NK-92 treated with Interleukin-12 subunit alpha and Interleukin-12 subunit beta, amount 100 ng/mL, for 24 hours (cell line): ENCODE data around the gene WNT1.

Source experiments
- DNase-seq: peaks from one replicate; lab custom pipeline; 2025; lab: John Stamatoyannopoulos, UW

Gene WNT1

DNA sequence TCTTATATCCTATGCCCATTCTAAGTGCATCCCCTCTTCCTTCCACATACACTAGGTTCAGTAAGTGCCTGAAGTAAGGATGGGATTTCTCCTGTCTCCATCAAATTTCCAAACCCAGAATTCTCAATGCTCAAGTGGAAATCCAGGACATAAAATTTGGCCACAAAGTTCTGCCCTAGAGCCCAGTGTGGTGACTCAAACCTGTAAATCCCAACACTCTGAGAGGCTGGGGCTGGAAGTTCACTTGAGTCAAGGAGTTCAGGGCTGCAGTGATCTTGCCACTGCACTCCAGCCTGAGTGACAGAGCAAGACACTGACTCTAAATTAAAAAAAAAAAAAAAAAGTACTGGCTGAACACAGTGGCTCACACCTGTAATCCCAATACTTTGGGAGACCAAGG is 16.3 kb upstream of the WNT1 start:
- no peak for DNase-seq

DNA sequence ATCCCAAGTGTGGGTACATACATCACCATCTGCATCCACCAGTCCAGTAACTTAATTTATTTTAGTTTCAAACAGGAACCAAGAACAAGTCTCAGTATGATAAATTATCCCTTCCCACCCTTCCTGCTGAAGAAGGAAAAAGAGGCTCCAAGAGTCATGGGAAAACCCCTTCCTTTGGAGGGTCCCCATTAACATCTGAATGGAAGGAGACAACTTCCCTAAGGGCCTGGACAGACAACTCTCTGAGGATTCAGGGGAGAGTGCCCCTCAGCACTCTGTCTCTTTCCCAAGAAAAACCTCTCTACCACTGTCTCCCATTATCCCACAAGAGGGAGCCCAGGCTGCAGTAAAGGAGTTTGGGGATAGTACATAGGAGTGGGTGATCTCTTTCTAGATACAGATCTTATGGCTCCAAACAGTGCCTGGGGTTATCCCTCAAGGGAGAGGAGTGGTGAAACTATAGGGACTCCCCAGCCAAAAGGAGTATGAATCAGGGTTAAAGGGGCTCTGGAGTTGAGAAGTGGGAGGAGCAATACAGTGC is 12.8 kb upstream of the WNT1 start:
- no peak for DNase-seq

DNA sequence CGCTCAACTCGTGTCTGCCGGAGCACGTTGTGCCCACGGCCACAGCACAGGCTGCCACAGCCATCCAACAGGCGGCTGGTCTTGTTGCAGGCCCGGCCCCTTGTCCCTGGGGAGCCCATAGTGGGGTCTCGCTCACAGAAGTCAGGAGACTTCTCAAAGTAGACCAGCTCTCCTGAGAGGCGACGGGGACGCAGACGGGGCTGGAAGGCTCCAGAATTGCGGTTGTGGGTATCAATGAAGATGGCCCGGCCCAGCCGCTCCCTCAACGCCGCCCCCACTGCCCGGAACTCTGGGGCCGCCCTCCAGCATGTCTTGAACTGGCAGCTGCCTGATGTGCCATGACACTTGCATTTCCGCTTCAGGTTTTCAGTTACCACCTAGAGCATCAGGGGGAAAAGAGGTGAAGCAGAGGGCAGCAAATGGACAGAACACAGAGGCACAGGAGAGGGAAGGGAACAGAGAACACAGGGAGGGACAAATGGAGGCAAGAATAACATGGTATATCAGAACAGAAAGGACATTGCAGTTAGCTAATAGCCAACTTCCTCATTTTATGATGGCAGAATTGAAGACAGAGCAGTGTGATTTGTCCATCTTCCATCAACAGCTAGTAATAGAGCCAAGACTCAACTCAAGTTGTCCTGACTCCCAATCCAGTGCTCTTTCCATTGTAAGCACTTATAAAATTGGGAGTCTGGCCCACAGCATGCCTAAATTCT is 11.8 kb upstream of the WNT1 start:
- DNase-seq = no peak

DNA sequence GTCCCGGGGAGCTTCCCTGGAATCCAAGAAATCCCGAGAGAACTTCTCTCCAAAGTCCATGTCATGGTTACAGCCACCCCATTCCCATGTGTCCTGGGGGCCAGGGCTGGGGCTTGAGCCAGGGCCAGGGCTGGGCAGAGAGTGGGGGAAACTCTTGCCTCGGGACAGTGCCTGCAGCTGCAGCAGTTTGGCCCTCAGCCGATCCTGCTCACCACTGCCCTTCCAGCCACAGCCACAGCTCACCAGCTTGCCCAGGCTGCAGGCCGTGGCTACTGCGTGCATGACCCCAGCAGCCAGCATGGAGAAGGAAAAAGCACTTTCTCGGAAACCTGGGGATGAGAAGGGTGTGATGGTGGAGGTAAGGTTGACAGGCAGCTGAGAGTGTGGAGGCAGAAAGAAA is 10.1 kb upstream of the WNT1 start:
- no peak for DNase-seq

DNA sequence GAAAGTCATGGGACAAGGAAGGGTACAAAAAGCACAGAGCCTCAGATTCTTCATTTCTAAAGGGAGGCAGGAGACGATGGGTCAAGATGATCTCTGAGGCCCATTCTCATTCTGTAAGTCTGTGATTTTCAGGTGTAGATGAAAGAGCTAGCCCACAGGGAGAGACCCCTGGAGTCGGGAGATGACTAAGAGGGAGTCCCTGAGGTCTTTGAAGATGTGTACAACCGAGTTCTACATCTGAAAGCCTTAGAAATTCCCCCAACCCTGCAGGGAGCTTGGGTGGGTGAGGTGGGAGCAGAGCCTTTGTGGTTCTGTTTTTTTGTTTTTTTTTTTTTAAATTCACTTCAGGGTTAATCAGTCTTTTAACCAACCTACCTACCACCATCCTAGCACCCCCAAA is 9.7 kb upstream of the WNT1 start:
- DNase-seq = no peak

GRCh38 chr12:48969160-48969771 is 8.9 kb upstream of the WNT1 start:
- no peak for DNase-seq

DNA sequence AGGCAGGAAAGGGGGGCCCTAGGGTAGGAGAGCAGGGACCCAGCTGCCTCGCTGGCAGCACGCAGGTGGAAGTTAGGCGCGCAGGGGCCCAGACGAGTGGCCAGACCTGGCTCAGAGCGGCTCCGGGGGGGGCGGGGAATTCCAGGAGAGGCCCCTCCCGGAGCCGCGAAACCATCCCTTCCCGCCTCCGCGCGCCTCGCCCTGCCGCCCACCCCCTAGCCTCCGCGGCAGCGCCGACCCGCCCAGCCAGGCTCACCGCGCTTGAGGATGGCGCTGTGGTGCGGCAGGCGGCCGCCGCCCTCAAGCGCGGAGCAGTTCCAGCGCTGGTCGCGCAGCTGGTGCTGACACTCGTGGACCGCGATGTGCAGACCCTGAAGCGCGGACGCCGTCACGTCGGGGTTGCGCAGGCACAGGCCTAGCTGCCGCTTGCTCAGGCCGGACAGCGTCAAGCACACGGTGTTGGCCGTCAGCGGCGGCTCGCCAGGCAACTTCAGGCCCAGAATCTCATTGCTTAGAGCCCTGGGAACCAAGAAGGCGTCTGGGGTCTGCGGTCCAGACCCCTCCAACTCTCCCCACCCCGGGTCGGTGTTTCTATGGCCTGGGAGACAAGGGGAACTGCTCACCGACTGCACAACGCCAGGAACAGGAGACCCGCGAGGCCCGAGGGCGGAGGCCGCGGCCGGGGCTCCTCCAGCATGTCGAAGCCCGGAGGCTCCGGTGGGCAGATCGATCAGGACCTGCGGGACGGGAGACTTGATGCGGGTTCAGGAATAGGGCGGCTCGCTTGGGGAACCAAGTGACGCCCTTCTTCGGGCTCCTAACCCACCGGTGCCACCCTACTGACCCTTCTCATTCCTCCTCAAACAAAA is 8.1 kb upstream of the WNT1 start:
- no peak for DNase-seq

- DNase-seq = no peak
These were observed 7.3 kb upstream of the WNT1 start for GRCh38 chr12:48970702-48971334.

GRCh38 chr12:48972213-48972951 is 5.7 kb upstream of the WNT1 start:
- DNase-seq = peak; percentile 84

- no peak for DNase-seq
These were observed 5.1 kb upstream of the WNT1 start for GRCh38 chr12:48972952-48973483.

GRCh38 chr12:48973531-48973930 is 4.6 kb upstream of the WNT1 start:
- no peak for DNase-seq

- DNase-seq = no peak
These were observed 4.0 kb upstream of the WNT1 start for GRCh38 chr12:48973941-48974673.

DNA sequence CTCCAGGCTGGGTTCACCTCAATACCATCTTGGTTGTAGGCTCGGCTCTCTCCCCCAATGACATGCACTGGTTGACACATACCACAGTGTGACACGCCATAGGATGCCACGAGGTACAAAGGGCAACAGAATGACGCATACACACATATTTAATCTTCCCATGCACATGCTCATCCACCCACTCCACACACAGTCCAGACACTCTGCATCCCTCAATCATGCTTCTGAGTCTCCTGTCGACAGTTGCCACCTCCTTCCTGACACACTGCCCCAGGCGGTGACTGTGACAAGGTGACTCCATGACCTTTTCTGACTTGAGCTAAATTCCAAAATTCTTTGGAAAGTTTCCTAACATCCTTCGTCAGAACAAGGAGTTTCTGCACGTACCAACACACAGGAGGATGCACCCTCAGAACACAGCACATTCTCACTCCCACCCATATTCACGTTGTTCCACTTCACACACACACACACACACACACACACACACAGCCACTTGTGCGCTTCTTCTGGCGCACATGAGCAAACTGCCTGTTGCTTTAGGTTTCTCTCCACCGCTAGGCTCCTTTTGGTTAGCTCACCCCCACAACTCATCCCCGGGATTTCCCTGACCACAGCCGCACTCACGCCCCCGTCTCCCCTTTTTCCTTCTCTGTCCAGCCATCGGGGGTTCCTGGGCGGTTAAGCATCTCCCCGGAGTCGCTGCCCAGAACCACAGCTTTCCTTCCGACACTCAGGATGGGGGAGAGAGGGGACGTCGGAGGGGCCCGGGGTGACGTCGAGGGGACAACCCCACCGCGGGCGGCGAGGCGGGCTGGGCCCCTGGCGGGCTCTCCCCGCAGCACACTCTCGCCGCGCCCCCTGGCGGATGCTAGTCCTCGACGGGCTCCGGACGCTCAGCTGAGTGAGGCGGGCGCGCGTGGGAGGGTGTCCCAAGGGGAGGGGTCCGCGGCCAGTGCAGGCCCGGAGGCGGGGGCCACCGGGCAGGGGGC is 536 bp upstream of the WNT1 start:
- DNase-seq = peak; percentile 31

DNA sequence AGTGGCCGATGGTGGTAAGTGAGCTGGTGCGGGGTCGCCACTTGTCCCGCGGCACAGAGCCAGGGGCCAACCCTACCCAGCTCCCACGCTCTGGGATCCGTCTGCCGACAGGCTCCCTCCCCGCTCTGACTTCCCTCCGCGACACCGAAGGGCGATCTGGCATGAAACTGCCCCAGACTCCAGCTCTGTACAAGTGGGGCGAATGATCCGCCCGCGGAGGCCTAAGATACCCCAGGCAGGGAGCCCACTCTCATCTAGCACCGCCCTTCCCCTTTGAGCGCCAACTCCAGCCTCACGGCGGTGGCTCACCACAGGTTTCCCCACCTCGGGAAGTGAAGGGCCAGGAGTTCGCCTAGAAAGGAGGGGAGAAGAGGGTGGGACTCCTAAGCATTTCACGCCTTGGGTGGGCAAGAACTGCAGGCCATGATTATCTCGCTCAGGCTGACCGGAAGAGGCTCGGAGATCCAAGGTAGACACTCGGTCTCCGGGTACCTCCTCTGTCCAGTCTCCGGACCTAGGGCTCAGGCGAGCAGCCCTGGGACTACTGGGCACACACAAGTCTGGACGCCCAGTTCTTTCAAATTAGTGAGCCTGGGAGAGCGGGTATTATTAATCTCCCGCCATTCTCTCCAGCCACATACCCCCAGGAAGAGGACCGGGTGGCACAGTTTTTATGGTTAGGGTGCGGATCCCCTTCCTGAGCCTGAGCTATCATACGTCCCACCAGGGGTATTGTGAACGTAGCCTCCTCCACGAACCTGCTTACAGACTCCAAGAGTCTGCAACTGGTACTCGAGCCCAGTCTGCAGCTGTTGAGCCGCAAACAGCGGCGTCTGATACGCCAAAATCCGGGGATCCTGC is 849 bp downstream of the WNT1 start:
- no peak for DNase-seq

DNA sequence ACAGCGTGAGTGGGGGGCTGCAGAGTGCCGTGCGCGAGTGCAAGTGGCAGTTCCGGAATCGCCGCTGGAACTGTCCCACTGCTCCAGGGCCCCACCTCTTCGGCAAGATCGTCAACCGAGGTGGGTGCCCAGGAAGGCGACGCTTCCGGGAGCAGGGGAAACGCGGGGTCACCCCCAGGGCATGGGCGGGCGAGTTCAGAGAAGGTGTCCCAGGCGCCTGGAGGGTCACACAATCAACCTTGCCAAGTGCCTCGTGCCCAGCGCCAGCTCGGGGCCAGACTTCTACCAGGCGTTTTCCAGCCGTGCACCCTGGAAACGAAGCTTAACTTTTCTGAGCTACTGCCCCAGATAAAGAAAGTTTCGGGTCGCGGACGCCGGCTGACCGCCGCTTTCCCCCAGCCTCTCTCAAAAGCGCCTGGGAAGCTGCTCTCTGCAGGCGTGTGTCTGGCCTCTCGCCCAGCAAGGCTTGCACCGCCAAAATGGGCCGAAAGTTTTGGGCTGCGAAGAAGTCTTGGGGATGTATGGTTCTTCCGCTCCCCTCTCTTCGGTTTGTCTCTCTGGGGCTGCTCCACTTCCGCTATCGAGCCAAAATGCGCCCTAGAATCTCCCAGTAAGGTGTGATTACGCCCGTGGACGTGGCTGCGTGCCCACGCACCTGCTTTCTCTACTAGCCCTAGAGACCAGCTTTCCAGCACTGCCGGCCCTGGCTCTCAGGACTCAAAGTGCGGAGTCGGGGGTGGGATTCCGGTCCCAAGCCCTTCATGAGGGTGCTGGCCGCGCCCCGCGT is 1.7 kb downstream of the WNT1 start:
- DNase-seq = no peak

GRCh38 chr12:48980389-48980952 is 2.3 kb downstream of the WNT1 start:
- DNase-seq = no peak
